ENCODE results near the gene GPATCH8. TPM values are rescaled to one million over a fixed set of nuclear protein-coding genes. Genes with fewer than 3 reads are reported as not detected.

GPATCH8 gene
- total and polyA plus RNA-seq, 2 donors (not counting 3 experiments of a cell fraction or from before 2014, with no cell fraction given), result 14.6 to 35.3 TPM

DNA sequence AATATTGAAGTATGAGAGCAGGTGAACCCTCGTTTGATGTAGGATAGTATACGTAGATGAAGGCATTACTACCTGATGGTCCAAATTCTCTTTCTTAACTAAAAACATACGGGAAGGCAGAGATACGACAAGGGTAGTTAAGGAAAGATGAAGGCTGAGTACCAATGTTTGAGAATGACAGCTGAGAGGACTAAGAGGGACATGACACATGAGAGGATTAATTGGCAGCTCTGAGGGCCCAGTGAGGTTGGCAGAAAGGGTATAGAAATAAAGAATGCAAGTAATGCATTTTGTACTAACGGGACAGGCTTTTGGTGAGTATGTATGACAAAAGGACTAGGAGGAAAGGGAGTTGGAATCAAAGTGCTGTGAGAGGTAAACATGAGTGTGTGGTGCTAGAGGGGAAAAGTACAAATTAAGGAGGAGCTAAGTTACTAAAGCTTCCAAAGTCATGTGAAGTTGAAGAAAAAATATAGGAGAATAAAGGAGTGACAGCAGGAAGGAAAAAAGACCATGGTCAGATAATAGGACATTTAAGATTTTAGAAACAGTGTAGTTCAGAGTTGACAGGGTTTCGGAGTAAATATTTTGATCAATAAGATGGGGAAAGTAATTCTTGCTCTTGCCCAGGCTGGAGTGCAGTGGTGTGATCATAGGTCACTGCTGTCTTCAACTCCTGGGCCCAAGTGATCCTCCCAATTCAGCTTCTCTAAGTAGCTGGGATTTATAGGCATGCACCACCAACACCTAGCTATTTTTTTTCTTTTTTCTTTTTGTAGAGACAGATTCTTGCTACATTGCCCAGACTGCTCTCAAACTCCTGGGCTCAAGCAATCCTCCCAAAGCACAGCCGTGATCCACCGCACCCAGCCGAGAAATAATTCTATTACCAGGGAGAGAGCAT lies 70.7 kb downstream of the GPATCH8 start:
- ChIA-PET CTCF (interaction anchor here (1.0 to 2.2 kb wide), 3 partner anchors 11 to 91 kb away, joined by 3 to 7 read pairs (median 3); no protein-coding TSS in a partner anchor), POLR2A (no interaction called here)
- intact Hi-C loops (cut with micrococcal nuclease) (no loop called here), dilution Hi-C loops (cut with MboI; ENCODE audit: extremely low pct_ligation_motif_present, low sequenced_read_pairs) (no loop called here)
- Histone ChIP-seq H3K9me1 (replicated peaks; ENCODE audit: control insufficient read depth, extremely low read depth, insufficient read depth, low read length) (no peaks in the 10 kb centered on the region), H4K20me1 (replicated peaks; ENCODE audit: control insufficient read depth, extremely low read depth, insufficient read depth, low read length) (no peaks in the 10 kb centered on the region), H3K9ac (replicated peaks; ENCODE audit: extremely low read depth, insufficient read depth, low read length) (no peak overlapping the region), H3K4me2 (ENCODE audit: insufficient read depth, low read length) (no peak overlapping the region), H3K4me3 (replicated peaks in 1 of 3; ENCODE audit: insufficient read depth in 1 of 3, low read depth in 1 of 3, low read length in 3 of 3) (no peak overlapping the region), H3K36me3 (ENCODE audit: control insufficient read depth in 2 of 2, extremely low read depth in 1 of 2, insufficient read depth in 2 of 2, low read length in 2 of 2) (peaks cover 3 to 11% of the 10 kb centered on the region in 2 experiments), H3K9me3 (replicated peaks; ENCODE audit: control insufficient read depth, insufficient read depth, low read length) (no peaks in the 10 kb centered on the region), H3K27me3 (ENCODE audit: control insufficient read depth in 2 of 2, insufficient read depth in 2 of 2, low read length in 2 of 2) (no peaks in the 10 kb centered on the region), H3K4me1 (ENCODE audit: control insufficient read depth, extremely low read depth, insufficient read depth, low read length) (no peaks in the 10 kb centered on the region), H2AFZ (ENCODE audit: low read depth, low read length) (no peak overlapping the region), H3K79me2 (ENCODE audit: control insufficient read depth, insufficient read depth, low read length) (no peaks in the 10 kb centered on the region), H3K27ac (ENCODE audit: insufficient read depth, low read depth, low read length) (no peak overlapping the region)
- BruUV-seq (replicated peaks), result no TSS peak
- TF ChIP-seq, protein P1, sequence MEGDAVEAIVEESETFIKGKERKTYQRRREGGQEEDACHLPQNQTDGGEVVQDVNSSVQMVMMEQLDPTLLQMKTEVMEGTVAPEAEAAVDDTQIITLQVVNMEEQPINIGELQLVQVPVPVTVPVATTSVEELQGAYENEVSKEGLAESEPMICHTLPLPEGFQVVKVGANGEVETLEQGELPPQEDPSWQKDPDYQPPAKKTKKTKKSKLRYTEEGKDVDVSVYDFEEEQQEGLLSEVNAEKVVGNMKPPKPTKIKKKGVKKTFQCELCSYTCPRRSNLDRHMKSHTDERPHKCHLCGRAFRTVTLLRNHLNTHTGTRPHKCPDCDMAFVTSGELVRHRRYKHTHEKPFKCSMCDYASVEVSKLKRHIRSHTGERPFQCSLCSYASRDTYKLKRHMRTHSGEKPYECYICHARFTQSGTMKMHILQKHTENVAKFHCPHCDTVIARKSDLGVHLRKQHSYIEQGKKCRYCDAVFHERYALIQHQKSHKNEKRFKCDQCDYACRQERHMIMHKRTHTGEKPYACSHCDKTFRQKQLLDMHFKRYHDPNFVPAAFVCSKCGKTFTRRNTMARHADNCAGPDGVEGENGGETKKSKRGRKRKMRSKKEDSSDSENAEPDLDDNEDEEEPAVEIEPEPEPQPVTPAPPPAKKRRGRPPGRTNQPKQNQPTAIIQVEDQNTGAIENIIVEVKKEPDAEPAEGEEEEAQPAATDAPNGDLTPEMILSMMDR (IDR thresholded peaks at IDR 0.05; ENCODE audit: extremely low read depth in 1 of 2, insufficient read depth in 1 of 2, low read depth in 1 of 2, low read length in 2 of 2), result no peak
- TF ChIP-seq EZH2 (IDR thresholded peaks at IDR 0.05; ENCODE audit: borderline replicate concordance, low read depth, low read length, severe bottlenecking) (no peak), GATA2 (IDR thresholded peaks at IDR 0.05; ENCODE audit: insufficient read depth, insufficient read length, low read depth, low read length) (no peak), JUN (IDR thresholded peaks at IDR 0.05; ENCODE audit: borderline replicate concordance, insufficient read depth, insufficient read length, low read depth) (no peak), MYC (IDR thresholded peaks at IDR 0.05; ENCODE audit: low read depth, low read length) (no peak), FOS (IDR thresholded peaks at IDR 0.05; ENCODE audit: borderline replicate concordance, insufficient read depth, low read length) (no peak), POLR2A (IDR thresholded peaks at IDR 0.05; ENCODE audit: low read depth, low read length) (no peak), POLR2AphosphoS5 (IDR thresholded peaks at IDR 0.05; ENCODE audit: insufficient read depth, low read depth, low read length) (no peak)
- TF ChIP-seq, protein P2, sequence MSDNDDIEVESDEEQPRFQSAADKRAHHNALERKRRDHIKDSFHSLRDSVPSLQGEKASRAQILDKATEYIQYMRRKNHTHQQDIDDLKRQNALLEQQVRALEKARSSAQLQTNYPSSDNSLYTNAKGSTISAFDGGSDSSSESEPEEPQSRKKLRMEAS (IDR thresholded peaks at IDR 0.05; ENCODE audit: insufficient read depth, insufficient read length), result no peak
- FAIRE-seq (no peak), DNase-seq (ENCODE audit: low read depth, low spot score) (no peak)

Data from endothelial cell of umbilical vein (primary cell).